HL-60 (cell line): ENCODE results near the gene PANX1.

ENCODE experiments used
- POLR2AphosphoS5 ChIP-seq: IDR thresholded peaks from 2 replicates; pipeline ENCODE4 v1.6.1; 2012; ENCODE audit warnings: low read depth
- TF ChIP-seq, protein P1 (sequence below): IDR thresholded peaks from one replicate; pipeline ENCODE4 v1.5.1; 2011; ENCODE audit warnings: low read length, control low read depth, inconsistent platforms; ENCODE audit not compliant: insufficient read depth
- TF ChIP-seq, protein P2 (sequence below): IDR thresholded peaks from 2 replicates; pipeline ENCODE4 v1.6.1; 2012; ENCODE audit warnings: low read depth; ENCODE audit not compliant: insufficient replicate concordance

DNA sequence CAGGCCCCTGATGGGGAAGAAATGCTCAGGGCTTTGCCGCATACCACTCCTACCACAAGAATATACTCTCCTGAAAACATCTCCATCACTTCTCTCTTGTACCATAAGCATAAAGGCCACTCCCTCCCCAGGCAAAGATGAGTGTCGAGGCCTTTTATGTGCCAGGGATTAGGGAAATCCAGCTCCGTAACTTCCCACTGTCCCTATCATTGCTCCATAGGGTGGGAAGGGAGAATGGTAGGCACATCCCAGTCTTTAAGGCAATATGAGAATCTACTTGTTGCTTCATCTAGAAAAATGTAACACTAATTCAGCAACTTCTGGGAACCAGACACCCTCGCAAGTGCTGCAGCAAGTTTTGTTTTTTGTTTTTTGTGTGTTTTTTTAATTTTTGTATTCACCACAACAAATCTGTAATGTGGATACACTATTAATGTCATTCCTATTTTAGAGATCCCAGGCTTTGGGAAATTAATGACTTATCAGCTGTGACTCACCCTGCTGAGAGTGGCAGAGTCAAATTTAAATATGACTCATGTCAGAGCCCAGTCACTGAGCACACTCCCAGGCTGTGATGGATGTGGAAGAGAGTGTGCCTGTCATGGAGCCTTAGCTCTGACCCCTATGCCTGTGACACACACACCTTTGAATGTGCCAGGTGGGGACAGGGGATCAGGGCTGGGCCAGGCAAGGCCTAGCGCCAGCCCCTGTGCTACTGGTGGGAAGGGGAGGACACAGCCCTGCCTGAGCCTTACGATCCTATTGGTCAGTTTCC is 23.4 kb downstream of the PANX1 start:
- TF ChIP-seq, protein P1, sequence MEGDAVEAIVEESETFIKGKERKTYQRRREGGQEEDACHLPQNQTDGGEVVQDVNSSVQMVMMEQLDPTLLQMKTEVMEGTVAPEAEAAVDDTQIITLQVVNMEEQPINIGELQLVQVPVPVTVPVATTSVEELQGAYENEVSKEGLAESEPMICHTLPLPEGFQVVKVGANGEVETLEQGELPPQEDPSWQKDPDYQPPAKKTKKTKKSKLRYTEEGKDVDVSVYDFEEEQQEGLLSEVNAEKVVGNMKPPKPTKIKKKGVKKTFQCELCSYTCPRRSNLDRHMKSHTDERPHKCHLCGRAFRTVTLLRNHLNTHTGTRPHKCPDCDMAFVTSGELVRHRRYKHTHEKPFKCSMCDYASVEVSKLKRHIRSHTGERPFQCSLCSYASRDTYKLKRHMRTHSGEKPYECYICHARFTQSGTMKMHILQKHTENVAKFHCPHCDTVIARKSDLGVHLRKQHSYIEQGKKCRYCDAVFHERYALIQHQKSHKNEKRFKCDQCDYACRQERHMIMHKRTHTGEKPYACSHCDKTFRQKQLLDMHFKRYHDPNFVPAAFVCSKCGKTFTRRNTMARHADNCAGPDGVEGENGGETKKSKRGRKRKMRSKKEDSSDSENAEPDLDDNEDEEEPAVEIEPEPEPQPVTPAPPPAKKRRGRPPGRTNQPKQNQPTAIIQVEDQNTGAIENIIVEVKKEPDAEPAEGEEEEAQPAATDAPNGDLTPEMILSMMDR: no peak
- TF ChIP-seq POLR2AphosphoS5: no peak
- TF ChIP-seq, protein P2, sequence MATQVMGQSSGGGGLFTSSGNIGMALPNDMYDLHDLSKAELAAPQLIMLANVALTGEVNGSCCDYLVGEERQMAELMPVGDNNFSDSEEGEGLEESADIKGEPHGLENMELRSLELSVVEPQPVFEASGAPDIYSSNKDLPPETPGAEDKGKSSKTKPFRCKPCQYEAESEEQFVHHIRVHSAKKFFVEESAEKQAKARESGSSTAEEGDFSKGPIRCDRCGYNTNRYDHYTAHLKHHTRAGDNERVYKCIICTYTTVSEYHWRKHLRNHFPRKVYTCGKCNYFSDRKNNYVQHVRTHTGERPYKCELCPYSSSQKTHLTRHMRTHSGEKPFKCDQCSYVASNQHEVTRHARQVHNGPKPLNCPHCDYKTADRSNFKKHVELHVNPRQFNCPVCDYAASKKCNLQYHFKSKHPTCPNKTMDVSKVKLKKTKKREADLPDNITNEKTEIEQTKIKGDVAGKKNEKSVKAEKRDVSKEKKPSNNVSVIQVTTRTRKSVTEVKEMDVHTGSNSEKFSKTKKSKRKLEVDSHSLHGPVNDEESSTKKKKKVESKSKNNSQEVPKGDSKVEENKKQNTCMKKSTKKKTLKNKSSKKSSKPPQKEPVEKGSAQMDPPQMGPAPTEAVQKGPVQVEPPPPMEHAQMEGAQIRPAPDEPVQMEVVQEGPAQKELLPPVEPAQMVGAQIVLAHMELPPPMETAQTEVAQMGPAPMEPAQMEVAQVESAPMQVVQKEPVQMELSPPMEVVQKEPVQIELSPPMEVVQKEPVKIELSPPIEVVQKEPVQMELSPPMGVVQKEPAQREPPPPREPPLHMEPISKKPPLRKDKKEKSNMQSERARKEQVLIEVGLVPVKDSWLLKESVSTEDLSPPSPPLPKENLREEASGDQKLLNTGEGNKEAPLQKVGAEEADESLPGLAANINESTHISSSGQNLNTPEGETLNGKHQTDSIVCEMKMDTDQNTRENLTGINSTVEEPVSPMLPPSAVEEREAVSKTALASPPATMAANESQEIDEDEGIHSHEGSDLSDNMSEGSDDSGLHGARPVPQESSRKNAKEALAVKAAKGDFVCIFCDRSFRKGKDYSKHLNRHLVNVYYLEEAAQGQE: no peak
